ENCODE data around the gene RBM34. TPM values are rescaled to one million over a fixed set of nuclear protein-coding genes. Genes with fewer than 3 reads are reported as not detected.

The RBM34 gene
- total and polyA plus RNA-seq, 3 donors from 2014 or later: 48.0 to 62.3 (median 61.9) TPM

DNA sequence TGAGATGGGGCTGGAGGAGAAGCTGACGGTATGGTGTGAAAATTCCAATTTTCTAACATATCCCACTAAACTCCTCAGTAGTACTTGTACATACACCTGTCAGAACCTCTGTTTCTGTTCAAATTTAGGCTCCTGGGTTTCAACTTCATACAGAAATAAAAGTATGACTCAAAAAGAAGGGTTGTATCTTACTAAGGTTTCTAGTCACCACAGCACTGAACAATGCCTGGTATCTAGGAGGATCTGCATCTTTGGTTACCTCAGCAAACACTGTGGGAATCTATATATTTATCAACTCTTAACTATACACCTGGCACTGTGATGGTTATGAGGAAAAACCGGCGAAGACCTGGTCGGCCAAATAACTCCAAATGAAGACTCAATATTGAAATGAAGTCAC is 13.8 kb downstream of the RBM34 start:
- Histone ChIP-seq H3K4me3 (no peak overlapping the region), H3K27me3 (no peaks in the 10 kb centered on the region), H3K4me1 (no peaks in the 10 kb centered on the region), H3K36me3 (ENCODE audit: low read depth, missing control alignments) (no peaks in the 10 kb centered on the region), H3K9me3 (no peaks in the 10 kb centered on the region), H3K27ac (no peak overlapping the region)
- WGBS, 2 donors: 89 to 90% methylated on average over 4 of the region's 4 CpGs
- no peak for DNase-seq
- intact Hi-C loops (cut with DNase I; ENCODE audit: low total_unique reads): no loop called here
- no peak for TF ChIP-seq POLR2A (IDR thresholded peaks at IDR 0.05)
- TF ChIP-seq, protein P1, sequence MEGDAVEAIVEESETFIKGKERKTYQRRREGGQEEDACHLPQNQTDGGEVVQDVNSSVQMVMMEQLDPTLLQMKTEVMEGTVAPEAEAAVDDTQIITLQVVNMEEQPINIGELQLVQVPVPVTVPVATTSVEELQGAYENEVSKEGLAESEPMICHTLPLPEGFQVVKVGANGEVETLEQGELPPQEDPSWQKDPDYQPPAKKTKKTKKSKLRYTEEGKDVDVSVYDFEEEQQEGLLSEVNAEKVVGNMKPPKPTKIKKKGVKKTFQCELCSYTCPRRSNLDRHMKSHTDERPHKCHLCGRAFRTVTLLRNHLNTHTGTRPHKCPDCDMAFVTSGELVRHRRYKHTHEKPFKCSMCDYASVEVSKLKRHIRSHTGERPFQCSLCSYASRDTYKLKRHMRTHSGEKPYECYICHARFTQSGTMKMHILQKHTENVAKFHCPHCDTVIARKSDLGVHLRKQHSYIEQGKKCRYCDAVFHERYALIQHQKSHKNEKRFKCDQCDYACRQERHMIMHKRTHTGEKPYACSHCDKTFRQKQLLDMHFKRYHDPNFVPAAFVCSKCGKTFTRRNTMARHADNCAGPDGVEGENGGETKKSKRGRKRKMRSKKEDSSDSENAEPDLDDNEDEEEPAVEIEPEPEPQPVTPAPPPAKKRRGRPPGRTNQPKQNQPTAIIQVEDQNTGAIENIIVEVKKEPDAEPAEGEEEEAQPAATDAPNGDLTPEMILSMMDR (IDR thresholded peaks at IDR 0.05): no peak

- TF ChIP-seq POLR2A (IDR thresholded peaks at IDR 0.05): no peak
- no peaks in the 10 kb centered on the region for H3K9me3 ChIP-seq
- no peaks in the 10 kb centered on the region for H3K36me3 ChIP-seq (ENCODE audit: low read depth, missing control alignments)
- no peaks in the 10 kb centered on the region for H3K4me1 ChIP-seq
- no peak overlapping the region for H3K27ac ChIP-seq
- no peaks in the 10 kb centered on the region for H3K27me3 ChIP-seq
- H3K4me3 ChIP-seq: no peak overlapping the region
- 87 to 93% methylated on average over 6 of the region's 6 CpGs for WGBS, 2 donors
- no peak for DNase-seq
- intact Hi-C loops (cut with DNase I; ENCODE audit: low total_unique reads): no loop called here
Observed at GRCh38 chr1:235145639-235146038, 15.4 kb downstream of the RBM34 start.

DNA sequence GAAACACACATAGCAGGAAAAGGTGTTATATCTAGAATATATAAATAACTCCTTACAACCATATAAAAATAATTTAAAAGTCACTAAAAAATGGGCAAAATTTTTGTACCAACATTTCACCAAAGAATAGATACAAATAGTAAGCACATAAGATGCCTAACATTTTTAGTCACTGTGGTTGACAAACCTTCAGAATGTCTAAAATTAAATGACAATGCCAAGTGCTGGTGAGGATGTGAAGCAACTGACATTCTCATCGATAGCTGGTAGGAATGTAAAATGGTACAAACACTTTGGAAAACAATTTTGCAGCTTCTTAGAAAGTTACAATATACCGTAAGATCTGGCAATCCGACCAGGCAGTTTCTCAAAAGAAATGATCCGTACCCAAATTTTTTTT is 18.1 kb downstream of the RBM34 start:
- WGBS, 2 donors: 80 to 94% methylated on average over 4 of the region's 4 CpGs
- H3K4me3 ChIP-seq: no peak overlapping the region
- no peaks in the 10 kb centered on the region for H3K4me1 ChIP-seq
- H3K27ac ChIP-seq: no peak overlapping the region
- H3K27me3 ChIP-seq: no peaks in the 10 kb centered on the region
- no peak for TF ChIP-seq POLR2A (IDR thresholded peaks at IDR 0.05)
- TF ChIP-seq, protein P1 (IDR thresholded peaks at IDR 0.05): no peak
- no peaks in the 10 kb centered on the region for H3K36me3 ChIP-seq (ENCODE audit: low read depth, missing control alignments)
- intact Hi-C loops (cut with DNase I; ENCODE audit: low total_unique reads): no loop called here
- H3K9me3 ChIP-seq: no peaks in the 10 kb centered on the region
- DNase-seq: no peak

DNA sequence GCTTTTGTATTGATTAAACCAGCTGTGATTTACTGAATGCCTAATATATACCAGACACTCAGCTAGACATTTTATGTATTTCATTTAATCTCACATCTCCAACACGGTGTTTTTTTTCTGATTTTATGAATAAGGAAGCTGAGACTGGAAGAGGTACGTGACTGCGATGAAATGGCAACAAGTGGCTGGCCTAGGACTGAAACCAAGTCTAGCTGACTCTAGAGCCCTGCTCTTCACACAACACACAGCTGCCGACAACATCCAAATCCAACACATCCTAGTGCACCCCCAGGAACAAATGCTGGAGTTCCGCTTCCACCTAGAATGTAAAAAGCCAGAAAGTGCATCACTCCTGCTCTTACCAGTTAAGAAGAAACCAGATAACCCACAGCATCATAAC is 21.7 kb downstream of the RBM34 start:
- WGBS, 2 donors: 89 to 92% methylated on average over 5 of the region's 5 CpGs
- intact Hi-C loops (cut with DNase I; ENCODE audit: low total_unique reads): no loop called here
- no peaks in the 10 kb centered on the region for H3K36me3 ChIP-seq (ENCODE audit: low read depth, missing control alignments)
- H3K27ac ChIP-seq: no peak overlapping the region
- no peak overlapping the region for H3K4me3 ChIP-seq
- no peak for DNase-seq
- H3K4me1 ChIP-seq: no peaks in the 10 kb centered on the region
- no peaks in the 10 kb centered on the region for H3K9me3 ChIP-seq
- no peaks in the 10 kb centered on the region for H3K27me3 ChIP-seq
- TF ChIP-seq POLR2A (IDR thresholded peaks at IDR 0.05): no peak
- TF ChIP-seq, protein P1 (IDR thresholded peaks at IDR 0.05): no peak

DNA sequence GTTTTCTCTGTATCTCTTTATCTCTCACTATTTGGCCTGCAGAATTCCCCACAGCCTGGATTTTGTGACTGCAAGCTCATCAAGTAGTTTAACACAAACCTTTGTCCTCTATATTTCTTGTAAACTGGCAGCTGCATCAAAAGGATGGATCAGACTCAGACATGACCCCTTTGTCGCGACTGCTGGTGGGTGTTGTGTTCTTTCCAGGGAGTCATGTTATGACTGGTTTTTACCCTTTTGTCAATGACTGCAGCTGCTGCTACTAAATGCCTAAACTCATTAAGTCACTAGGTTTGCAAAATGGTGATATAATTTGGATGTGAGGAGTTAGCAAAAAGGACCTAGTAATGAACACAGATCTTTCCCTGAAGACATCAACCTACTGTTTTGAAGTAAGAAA is 22.2 kb downstream of the RBM34 start:
- intact Hi-C loops (cut with DNase I; ENCODE audit: low total_unique reads): no loop called here
- 88 to 93% methylated on average over 2 of the region's 2 CpGs for WGBS, 2 donors
- Histone ChIP-seq H3K36me3 (ENCODE audit: low read depth, missing control alignments) (no peaks in the 10 kb centered on the region), H3K4me3 (no peak overlapping the region), H3K27ac (no peak overlapping the region), H3K4me1 (no peaks in the 10 kb centered on the region), H3K27me3 (no peaks in the 10 kb centered on the region), H3K9me3 (no peaks in the 10 kb centered on the region)
- TF ChIP-seq POLR2A (IDR thresholded peaks at IDR 0.05): no peak
- TF ChIP-seq, protein P1 (IDR thresholded peaks at IDR 0.05): no peak
- no peak for DNase-seq

Measured in testis (tissue), 3 donors.